HG03439 (cell line): ENCODE data around the gene B4GALT1.
"Not testable (repeated sequence)": the region's sequence is repeated elsewhere in the genome, so short reads cannot be mapped to it uniquely, and the experiment has no call there.

Source experiments
- ATAC-seq: cut with Tn5 transposase; IDR thresholded peaks from one replicate; pipeline ENCODE4 v1.9.1; 2021; ENCODE audit warnings: mild to moderate bottlenecking, moderate library complexity; ENCODE audit not compliant: unreplicated experiment

B4GALT1 gene

GRCh38 chr9:33185406-33185805, 18.3 kb upstream of the B4GALT1 start:
- no peak for ATAC-seq

- ATAC-seq, result no peak
Measured at GRCh38 chr9:33184963-33185362, 17.8 kb upstream of the B4GALT1 start.

DNA sequence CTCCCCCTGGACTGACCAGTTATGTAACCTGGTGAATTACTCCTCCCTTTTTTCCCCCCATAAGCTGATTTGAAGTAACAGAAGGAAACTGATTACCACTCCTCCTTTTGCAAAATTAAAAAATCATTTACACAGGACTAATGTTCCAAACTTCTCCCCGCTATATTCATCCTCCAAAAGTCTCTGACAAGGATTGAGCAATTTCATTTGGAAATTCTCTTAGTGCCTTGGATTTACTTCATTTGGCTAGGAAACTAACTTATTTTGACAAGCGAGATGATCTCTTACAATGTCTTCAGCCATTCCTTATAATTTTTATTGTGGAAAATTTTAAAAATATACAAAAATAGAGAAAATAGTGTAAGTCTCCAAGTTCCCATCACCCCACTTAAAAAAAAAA, 15.4 kb upstream of the B4GALT1 start:
- no peak for ATAC-seq

- ATAC-seq, result no peak
Measured at GRCh38 chr9:33180526-33181184, 13.5 kb upstream of the B4GALT1 start.

GRCh38 chr9:33178972-33179697, 12.0 kb upstream of the B4GALT1 start:
- no peak for ATAC-seq

DNA sequence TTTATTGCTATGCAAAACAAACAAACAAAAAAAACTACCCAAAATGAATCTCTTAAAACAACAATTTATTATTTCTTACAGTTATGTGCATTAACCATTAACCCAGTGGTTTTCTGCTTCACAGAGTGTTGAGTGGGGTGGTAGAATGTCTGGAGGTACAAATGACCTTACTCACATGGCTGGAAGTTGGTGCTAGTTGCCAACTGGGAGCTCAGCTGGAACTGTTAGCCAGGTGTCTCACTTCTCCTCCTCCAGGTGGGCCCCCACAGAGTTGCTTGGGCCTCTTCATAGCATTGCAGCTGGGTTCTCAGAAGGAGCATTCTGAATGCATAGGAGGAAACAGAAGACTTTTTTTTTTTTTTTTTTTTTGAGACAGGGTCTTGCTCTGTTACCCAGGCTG, 10.5 kb upstream of the B4GALT1 start:
- no peak for ATAC-seq

GRCh38 chr9:33177086-33177485, 9.9 kb upstream of the B4GALT1 start:
- no peak for ATAC-seq

DNA sequence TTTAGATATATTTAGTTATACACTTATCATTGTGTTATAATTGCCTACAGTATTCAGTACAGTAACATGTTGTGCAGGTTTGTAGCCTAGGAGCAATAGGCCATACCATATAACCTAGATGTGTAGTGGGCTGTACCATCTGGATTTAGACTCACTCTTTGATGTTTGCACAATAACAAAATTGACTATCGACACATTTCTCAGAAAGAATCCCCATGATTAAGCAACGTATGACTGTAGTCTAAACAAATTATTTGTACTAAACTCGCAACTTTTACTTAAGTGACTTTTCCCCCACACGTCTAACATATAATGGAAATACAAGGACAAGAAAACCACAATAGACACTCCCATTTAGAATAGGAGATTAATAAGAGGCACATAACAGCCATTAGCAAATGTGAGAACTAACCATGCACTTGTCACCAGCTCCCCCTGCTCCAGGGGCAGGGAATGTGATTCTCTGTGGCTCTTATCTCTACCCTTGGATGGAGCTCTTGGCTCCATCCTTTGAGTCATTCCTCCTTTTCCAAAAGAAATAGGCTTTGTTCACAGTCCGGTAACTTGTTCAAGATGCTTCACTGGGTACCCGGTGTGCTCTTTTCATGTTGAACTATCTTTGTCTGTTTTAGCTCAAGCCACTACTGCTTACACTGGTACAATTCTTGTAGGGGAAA, 8.7 kb upstream of the B4GALT1 start:
- ATAC-seq, result no peak

DNA sequence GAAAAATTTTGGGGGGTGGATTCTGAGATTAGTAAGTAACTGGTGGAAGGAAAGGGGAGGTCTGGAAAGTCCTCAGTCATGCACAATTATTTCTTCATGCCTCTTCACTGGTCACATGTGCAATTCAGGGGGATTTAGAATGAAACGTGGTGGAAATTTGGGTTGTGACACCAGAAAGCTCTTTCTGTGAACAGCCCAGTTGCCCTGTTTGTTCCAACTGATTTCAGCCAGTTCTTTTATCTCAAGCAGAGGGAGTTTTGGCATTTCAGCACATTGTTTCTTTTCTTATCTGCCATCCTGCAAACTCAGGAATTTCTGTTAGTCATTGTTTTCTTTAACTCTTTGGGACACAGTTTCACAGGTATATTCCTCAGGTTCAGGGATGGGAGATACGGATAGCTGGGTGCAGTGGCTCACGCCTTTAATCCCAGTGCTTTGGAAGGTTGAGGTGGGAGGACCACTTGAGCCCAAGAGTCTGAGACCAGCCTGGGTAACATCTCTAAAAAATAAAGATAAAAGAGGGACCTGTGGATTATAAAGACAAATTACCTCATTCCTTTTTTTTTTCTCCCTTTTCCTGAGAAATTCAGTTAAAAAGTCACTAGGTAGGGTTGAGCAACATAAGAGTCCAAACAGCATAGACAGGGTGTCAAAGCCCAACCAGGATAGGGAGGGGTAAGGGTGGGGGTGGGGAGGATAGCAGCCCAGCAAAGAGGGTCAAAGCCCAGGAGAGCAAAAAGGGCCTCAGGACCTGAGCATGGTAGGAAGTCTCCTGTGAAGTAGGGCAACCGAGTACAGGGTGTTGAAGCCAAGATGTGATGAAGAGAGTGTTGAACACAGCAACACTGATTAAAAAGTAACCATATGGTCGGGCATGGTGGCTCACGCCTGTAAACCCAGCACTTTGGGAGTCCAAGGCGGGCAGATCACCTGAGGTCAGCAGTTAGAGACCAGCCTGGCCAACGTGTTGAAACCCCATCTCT, 5.4 kb upstream of the B4GALT1 start:
- no peak for ATAC-seq

DNA sequence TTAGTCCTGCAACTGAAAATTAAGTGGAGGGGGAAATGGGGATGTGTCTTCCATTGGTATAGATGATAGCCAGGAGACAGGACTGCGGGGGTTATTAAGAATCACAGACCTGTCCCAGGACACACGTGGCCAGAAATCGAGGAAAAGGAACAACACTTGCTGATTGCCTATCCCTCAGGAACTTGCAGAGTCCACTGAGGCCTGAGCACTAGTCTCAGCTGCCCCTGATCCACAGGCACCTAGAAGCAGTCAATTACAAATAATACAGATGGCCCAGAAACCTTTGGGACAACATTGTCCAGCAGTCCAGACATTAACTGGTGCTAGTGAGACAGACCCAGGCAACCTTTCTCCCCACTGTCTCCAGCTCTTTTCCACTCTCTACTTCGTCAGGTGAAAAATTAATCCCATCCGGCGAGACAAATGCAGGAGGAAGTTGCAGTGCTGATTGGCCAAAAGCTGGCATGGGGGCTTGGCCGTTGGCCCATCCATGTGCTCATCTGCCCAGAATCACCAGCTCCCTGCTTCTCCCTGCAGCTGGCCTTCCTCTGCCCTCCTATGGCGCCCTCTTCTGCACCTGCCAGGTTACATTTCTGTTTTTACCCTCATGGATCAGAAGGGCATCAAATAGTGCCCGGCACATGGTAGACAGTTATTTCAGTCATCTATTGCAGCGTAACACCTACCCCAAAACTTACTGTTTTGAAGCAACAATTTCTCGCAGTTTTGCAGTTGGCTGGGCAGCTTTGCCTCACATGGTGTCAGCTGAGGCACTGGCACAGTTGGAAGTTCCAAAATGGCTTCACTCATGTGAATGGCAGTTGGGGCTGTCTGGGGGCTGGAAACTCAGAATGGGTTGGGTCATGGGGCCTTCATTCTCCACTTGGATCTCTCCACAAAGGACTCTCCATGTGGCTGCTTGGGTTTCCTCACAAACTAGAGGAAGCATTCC, 3.6 kb upstream of the B4GALT1 start:
- ATAC-seq, result no peak

DNA sequence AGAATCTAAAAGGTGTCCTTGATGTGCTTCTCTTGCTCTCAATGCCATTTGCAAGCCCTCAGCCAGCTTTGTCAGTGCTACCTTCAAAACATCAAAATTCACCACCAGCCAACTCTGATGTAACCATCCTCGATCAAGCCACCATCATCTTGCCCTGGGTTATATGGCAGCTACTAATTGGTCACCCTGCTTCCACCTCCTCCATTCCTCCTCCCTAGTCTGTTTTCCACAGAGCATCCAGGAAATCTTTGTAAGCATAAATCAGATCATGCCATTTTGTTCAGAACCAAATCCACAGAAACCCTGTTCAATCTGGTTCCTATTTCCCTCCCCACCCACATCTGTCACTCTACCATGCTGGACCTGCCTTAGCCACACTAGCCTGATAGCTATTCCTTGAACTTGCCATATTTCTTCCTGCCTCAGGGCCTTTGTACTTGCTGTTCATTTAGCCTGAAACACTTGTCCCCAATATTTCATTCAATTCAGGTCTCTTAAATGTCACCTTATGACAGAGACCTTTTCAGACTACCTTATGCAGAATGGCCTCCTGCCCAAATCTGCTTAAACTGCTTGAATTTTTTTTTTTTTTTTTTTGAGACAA, 1.9 kb upstream of the B4GALT1 start:
- no peak for ATAC-seq

GRCh38 chr9:33167972-33168461, 881 bp upstream of the B4GALT1 start:
- no peak for ATAC-seq

DNA sequence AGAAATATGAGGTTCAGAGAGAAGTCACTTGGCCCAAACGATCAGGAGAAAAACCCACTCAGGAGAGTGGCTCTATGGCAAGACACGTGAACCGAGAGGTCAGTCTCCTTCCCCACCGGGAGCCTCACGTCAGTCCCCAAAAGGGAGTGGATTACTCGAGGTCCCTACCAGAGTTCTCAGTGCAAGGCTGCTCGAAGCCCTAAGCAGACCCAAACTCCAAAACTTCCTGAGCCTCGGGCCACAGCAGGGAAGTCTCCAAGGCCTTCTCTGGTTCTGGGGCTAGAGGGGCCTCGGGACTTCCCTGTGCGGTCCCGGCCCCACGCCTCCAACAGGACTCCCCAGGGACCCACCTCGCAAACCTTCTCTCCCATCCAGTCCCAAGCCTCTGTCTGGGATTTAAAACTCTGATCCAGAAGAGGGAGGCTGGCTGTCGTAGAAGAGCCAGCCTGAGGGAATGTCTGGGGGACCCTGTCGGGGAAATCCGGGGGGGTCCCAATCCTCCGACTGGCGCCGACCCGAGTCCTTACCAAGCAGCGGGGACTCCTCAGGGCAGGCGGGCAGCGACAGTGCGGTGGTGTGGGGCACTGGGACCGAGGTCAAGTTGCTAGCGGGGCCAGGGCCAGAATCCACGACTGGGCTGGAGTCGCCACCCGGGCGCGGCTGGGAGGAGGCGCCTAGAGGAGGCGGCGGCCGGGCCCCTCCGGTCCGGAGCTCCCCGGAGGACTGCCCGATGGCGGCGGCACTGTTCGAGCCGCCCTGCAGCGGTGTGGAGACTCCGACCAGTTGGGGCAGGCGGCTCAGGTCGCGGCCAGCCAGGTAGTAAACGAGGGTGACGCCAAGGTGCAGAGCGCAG, 679 bp downstream of the B4GALT1 start:
- peak; percentile 13 for ATAC-seq

GRCh38 chr9:33165263-33166151, 1.6 kb downstream of the B4GALT1 start:
- no peak for ATAC-seq

DNA sequence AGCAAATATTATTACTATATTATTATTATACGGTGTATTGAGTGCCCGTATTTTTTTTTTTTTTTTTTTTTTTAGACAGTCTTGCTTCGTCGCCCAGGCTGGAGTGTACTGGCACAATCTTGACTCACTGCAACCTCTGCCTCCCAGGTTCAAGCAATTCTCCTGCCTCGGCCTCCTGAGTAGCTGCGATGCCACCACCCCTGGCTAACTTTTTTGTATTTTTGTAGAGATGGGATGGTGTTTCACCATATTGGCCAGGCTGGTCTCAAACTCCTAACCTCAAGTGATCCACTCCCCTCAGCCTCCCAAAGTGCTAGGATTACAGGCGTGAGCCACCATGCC, 2.2 kb downstream of the B4GALT1 start:
- ATAC-seq, result not testable (repeated sequence)

- peak; percentile 19 for ATAC-seq
Measured at GRCh38 chr9:33164138-33164809, 2.9 kb downstream of the B4GALT1 start.
